HL-60 (cell line): Measurements from ENCODE around the gene RAET1L.
"Not testable (repeated sequence)": the region's sequence is repeated elsewhere in the genome, so short reads cannot be mapped to it uniquely, and the experiment has no call there.

Experiments
- DNase-seq, 2 experiments: peaks; one replicate each; pipeline ENCODE4 v3.0.0-alpha.2; 2010 to 2020; ENCODE audit warnings: low read depth in 1 of 2, low spot score in 1 of 2
- H3K27ac ChIP-seq: fragments of 250-450 bp; sonication (Bioruptor Pico); replicated peaks from 2 replicates; pipeline ENCODE4 v1.5.1; 2020; ENCODE audit warnings: mild to moderate bottlenecking, moderate library complexity
- H3K27me3 ChIP-seq: fragments of 250-450 bp; sonication (Bioruptor Pico); 2 replicates; pipeline ENCODE4 v1.5.1; 2021; ENCODE audit warnings: mild to moderate bottlenecking, moderate library complexity; ENCODE audit not compliant: insufficient read depth, poor library complexity, severe bottlenecking
- H3K4me3 ChIP-seq: replicated peaks from 2 replicates; pipeline ENCODE4 v1.5.1; 2011; ENCODE audit warnings: mild to moderate bottlenecking, control low read depth, low read length; ENCODE audit not compliant: insufficient read depth
- CTCF ChIP-seq: IDR thresholded peaks from one replicate; pipeline ENCODE4 v1.5.1; 2011; ENCODE audit warnings: low read length, control low read depth, inconsistent platforms; ENCODE audit not compliant: insufficient read depth
- GABPA ChIP-seq: IDR thresholded peaks from 2 replicates; pipeline ENCODE4 v1.6.1; 2012; ENCODE audit warnings: low read depth
- POLR2AphosphoS5 ChIP-seq: IDR thresholded peaks from 2 replicates; pipeline ENCODE4 v1.6.1; 2012; ENCODE audit warnings: low read depth
- REST ChIP-seq: IDR thresholded peaks from 2 replicates; pipeline ENCODE4 v1.6.1; 2012; ENCODE audit warnings: low read depth; ENCODE audit not compliant: insufficient replicate concordance
- SPI1 ChIP-seq: IDR thresholded peaks from 2 replicates; pipeline ENCODE4 v1.6.1; 2012; ENCODE audit warnings: low read depth, mild to moderate bottlenecking, borderline replicate concordance

The RAET1L gene

GRCh38 chr6:149978610-149979009 lies 46.7 kb downstream of the RAET1L start:
- peaks cover 10% of the 10 kb centered on the region for H3K27me3 ChIP-seq
- TF ChIP-seq SPI1 (no peak), GABPA (no peak), REST (no peak), CTCF (no peak), POLR2AphosphoS5 (no peak)
- DNase-seq, result no peak

GRCh38 chr6:149977221-149977620 lies 48.1 kb downstream of the RAET1L start:
- no peak overlapping the region for H3K27ac ChIP-seq
- no peak for DNase-seq
- no peak overlapping the region for H3K4me3 ChIP-seq
- no peak for TF ChIP-seq CTCF
- TF ChIP-seq POLR2AphosphoS5, result no peak
- no peak for TF ChIP-seq GABPA
- H3K27me3 ChIP-seq, result peaks cover 4% of the 10 kb centered on the region

More at GRCh38 chr6:149978610-149979009, 46.7 kb downstream of the RAET1L start:
- Histone ChIP-seq H3K4me3 (no peak overlapping the region), H3K27ac (no peak overlapping the region)

GRCh38 chr6:149975400-149975799 lies 49.9 kb downstream of the RAET1L start:
- Histone ChIP-seq H3K4me3 (no peak overlapping the region), H3K27me3 (no peaks in the 10 kb centered on the region), H3K27ac (no peak overlapping the region)
- no peak for DNase-seq
- TF ChIP-seq POLR2AphosphoS5, result no peak
- no peak for TF ChIP-seq SPI1
- no peak for TF ChIP-seq CTCF
- TF ChIP-seq GABPA, result no peak

GRCh38 chr6:149974825-149975224 lies 50.5 kb downstream of the RAET1L start:
- no peak overlapping the region for H3K4me3 ChIP-seq
- DNase-seq, result peak in 1 of 2 experiments; percentile 46
- no peak for TF ChIP-seq REST
- TF ChIP-seq CTCF, result peak; percentile 7
- TF ChIP-seq SPI1, result no peak
- TF ChIP-seq POLR2AphosphoS5, result no peak
- TF ChIP-seq GABPA, result no peak
- H3K27ac ChIP-seq, result no peak overlapping the region
- no peaks in the 10 kb centered on the region for H3K27me3 ChIP-seq

GRCh38 chr6:149974394-149974793 lies 50.9 kb downstream of the RAET1L start:
- H3K27me3 ChIP-seq, DNase-seq: not testable (repeated sequence)

More at GRCh38 chr6:149974394-149974793, 50.9 kb downstream of the RAET1L start:
- H3K4me3 ChIP-seq, H3K27ac ChIP-seq: not testable (repeated sequence)
